Measurements from ENCODE around the gene WNT9B.

GRCh38 chr17:46894476-46895151 is 43.2 kb downstream of the WNT9B start:
- TF ChIP-seq GATA2 (IDR thresholded peaks at IDR 0.05; ENCODE audit: low read depth, low read length) (no peak), GATA3 (IDR thresholded peaks at IDR 0.05; ENCODE audit: low read depth, low read length) (no peak)

Measured in SH-SY5Y (cell line).